GM12878 (cell line): ENCODE data around the gene SMAGP. TPM values are rescaled to one million over a fixed set of nuclear protein-coding genes. Genes with fewer than 3 reads are reported as not detected.

Experiments used
- BHLHE40 ChIP-seq, 2 experiments: fragments of 450-650 bp in 1 of 2; IDR thresholded peaks; 2 replicates each; pipeline ENCODE4 v1.6.1; 2011 to 2017; ENCODE audit warnings: low read depth in 2 of 2, borderline replicate concordance in 1 of 2, improper control_type of control experiment in 1 of 2, low read length in 1 of 2, mild to moderate bottlenecking in 1 of 2
- BMI1 ChIP-seq: fragments of 450-650 bp; IDR thresholded peaks from 2 replicates; pipeline ENCODE4 v1.6.1; 2016; ENCODE audit warnings: mild to moderate bottlenecking, moderate library complexity, borderline replicate concordance
- E2F8 ChIP-seq: fragments of 450-650 bp; IDR thresholded peaks from 2 replicates; pipeline ENCODE4 v1.6.1; 2018; ENCODE audit warnings: mild to moderate bottlenecking, low read depth, moderate library complexity; ENCODE audit not compliant: partially characterized antibody
- HSF1 ChIP-seq: fragments of 150-350 bp; IDR thresholded peaks from 2 replicates; pipeline ENCODE4 v1.6.1; 2014; ENCODE audit warnings: mild to moderate bottlenecking, low read depth, low read length
- POU2F2 ChIP-seq: IDR thresholded peaks from 3 replicates; pipeline ENCODE4 v1.6.1; 2011; ENCODE audit warnings: low read depth, mild to moderate bottlenecking, low read length, borderline replicate concordance
- TAF1 ChIP-seq: IDR thresholded peaks from 2 replicates; pipeline ENCODE4 v1.6.1; 2011; ENCODE audit warnings: mild to moderate bottlenecking, low read depth, low read length, borderline replicate concordance
- TCF7 ChIP-seq: IDR thresholded peaks from 2 replicates; pipeline ENCODE4 v1.6.1; 2014; ENCODE audit warnings: antibody characterized with exemption, borderline replicate concordance
- polyA plus RNA-seq, 11 experiments: library from polyadenylated mRNA; depleted of rRNA in 4 of 11; unstranded in 6 of 11; stranded (reverse) in 5 of 11; fragments of >200 nt; fragmentation: Nextera tagmentation in 4 of 11; fragmentation: Illumina TruSeq in 1 of 11; extraction: Ambion mirVana in 4 of 11; extraction: Trizol in 1 of 11; gene quantifications; 1 replicate in 1 of 11; 2 replicates in 10 of 11; pipeline versions ENCODE4 v1.2.1 to v1.2.3, GENCODE V29; 2011 to 2016; ENCODE audit warnings: inconsistent platforms in 2 of 11, missing spikeins in 2 of 11, low read depth in 1 of 11
- total RNA-seq, 4 experiments: library from RNA; depleted of rRNA in 3 of 4; stranded (reverse); fragments of >200 nt in 3 of 4; fragmentation: Illumina TruSeq in 1 of 4; extraction: Trizol in 1 of 4; gene quantifications; 2 replicates each; pipeline versions ENCODE4 v1.2.1 to v1.2.3, GENCODE V29; 2013 to 2021
- TF ChIP-seq, protein P1 (sequence below): fragments of 450-650 bp; IDR thresholded peaks from 2 replicates; pipeline ENCODE4 v1.6.1; 2014; ENCODE audit warnings: mild to moderate bottlenecking

Gene SMAGP
- total and polyA plus RNA-seq, 10 of the 15 experiments (the other 5 are each of a cell fraction or from before 2014, with no cell fraction given): 0.42 to 7.1 (median 3.9) TPM

DNA sequence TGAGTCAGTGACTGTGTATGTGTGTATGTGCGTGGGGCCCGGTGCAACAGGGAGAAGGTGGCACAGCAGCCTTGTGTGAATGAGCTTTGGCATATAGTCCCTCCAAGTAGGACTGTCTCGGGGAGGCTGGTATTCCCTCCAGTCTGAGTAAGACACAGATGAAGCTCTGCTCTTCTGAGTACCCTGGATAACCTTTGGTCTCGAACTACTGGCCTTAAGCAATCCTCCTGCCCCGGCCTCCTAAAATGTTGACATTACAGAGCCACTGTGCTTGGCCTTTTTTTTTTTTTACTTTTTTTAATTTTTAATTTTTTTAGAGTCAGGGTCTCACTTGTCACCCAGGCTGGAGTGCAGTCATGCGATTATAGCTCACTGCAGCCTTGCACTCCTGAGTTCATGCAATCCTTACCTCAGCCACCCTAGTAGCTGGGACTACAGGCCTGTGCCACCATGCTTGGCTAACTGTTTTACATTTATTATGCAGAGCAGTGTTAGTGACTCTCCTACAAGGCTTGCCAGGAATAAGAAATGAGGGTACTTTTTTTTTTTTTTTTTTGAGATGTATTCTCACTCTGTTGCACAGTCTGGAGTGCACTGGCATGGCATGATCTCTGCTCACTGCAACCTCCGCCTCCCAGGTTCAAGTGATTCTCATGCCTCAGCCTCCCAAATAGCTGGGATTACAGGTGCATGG, 41.0 kb downstream of the SMAGP start (continued):
- TF ChIP-seq BMI1 (no peak), TAF1 (no peak), E2F8 (no peak), POU2F2 (no peak), TCF7 (no peak), BHLHE40 (IDR thresholded peaks at IDR 0.05; ENCODE audit: borderline replicate concordance in 1 of 2, low read depth in 2 of 2, low read length in 1 of 2) (no peak), HSF1 (no peak)
- TF ChIP-seq, protein P1, sequence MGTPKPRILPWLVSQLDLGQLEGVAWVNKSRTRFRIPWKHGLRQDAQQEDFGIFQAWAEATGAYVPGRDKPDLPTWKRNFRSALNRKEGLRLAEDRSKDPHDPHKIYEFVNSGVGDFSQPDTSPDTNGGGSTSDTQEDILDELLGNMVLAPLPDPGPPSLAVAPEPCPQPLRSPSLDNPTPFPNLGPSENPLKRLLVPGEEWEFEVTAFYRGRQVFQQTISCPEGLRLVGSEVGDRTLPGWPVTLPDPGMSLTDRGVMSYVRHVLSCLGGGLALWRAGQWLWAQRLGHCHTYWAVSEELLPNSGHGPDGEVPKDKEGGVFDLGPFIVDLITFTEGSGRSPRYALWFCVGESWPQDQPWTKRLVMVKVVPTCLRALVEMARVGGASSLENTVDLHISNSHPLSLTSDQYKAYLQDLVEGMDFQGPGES: no peak
